ENCODE results near the gene SPAG6.

SPAG6 gene

DNA sequence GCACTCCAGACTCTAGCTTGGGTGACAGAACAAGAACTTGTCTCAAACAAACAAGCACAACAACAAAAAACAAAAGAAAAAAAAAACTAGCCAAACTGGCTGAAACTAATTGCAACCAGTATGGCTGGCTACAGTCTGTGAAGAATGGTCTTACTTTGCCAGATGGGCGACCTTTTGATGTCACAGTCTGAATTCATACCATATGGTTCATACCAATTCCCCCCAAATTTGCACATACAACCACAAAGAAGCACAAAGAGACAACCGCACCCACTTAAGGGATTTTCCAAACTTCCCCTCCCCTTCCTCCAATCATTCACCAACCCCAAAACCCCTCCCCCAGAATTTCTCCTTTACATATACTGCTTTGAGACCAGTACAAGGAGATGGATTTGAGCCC lies 114.2 kb downstream of the SPAG6 start:
- H3K4me1 ChIP-seq (ENCODE audit: control insufficient read depth, insufficient read depth, low read length) = peaks cover 3% of the 10 kb centered on the region
- no peak overlapping the region for H3K27ac ChIP-seq (ENCODE audit: extremely low read depth, low read depth, low read length)
- POLR2A ChIA-PET = no interaction called here
- H3K36me3 ChIP-seq (ENCODE audit: control insufficient read depth in 2 of 2, insufficient read depth in 1 of 2, low read length in 2 of 2) = no peaks in the 10 kb centered on the region
- CTCF ChIA-PET = interaction anchor here (0.6 to 0.7 kb wide), 2 partner anchors 28 to 40 kb away, joined by 3 to 4 read pairs; no protein-coding TSS in a partner anchor
- H3K4me3 ChIP-seq (ENCODE audit: low read depth, low read length) = no peak overlapping the region
- no peaks in the 10 kb centered on the region for H3K9me3 ChIP-seq (ENCODE audit: control insufficient read depth, insufficient read depth, low read depth, low read length)
- TF ChIP-seq ZNF768 (tag by site-specific recombination; IDR thresholded peaks at IDR 0.05) (no peak), PRDM2 (tag by site-specific recombination; IDR thresholded peaks at IDR 0.05; ENCODE audit: borderline replicate concordance) (no peak), SCRT2 (tag by site-specific recombination; IDR thresholded peaks at IDR 0.05) (no peak), ZNF155 (tag by site-specific recombination; IDR thresholded peaks at IDR 0.05) (no peak)

GRCh38 chr10:22460101-22460500 lies 114.8 kb downstream of the SPAG6 start:
- no peaks in the 10 kb centered on the region for H3K4me1 ChIP-seq (ENCODE audit: control insufficient read depth, insufficient read depth, low read length)
- H3K4me3 ChIP-seq (ENCODE audit: low read depth, low read length) = no peak overlapping the region
- no peaks in the 10 kb centered on the region for H3K36me3 ChIP-seq (ENCODE audit: control insufficient read depth in 2 of 2, insufficient read depth in 1 of 2, low read length in 2 of 2)
- H3K9me3 ChIP-seq (ENCODE audit: control insufficient read depth, insufficient read depth, low read depth, low read length) = no peaks in the 10 kb centered on the region
- POLR2A ChIA-PET = no interaction called here
- no peak overlapping the region for H3K27ac ChIP-seq (ENCODE audit: extremely low read depth, low read depth, low read length)
- TF ChIP-seq ZNF670 (tag by site-specific recombination; IDR thresholded peaks at IDR 0.05; ENCODE audit: low read depth) = no peak
- no peak for TF ChIP-seq ZNF311 (tag by site-specific recombination; IDR thresholded peaks at IDR 0.05; ENCODE audit: borderline replicate concordance)
- TF ChIP-seq ZNF677 (tag by site-specific recombination; IDR thresholded peaks at IDR 0.05) = no peak
- no peak for TF ChIP-seq ELK4 (IDR thresholded peaks at IDR 0.05; ENCODE audit: borderline replicate concordance, low read depth, low read length)
- no peak for TF ChIP-seq BCL11A (tag by site-specific recombination; IDR thresholded peaks at IDR 0.05; ENCODE audit: low read depth)
- no peak for TF ChIP-seq ZBTB7A (tag by site-specific recombination; IDR thresholded peaks at IDR 0.05; ENCODE audit: low read depth)
- TF ChIP-seq ZXDB (tag by site-specific recombination; IDR thresholded peaks at IDR 0.05) = no peak
- TF ChIP-seq ZNF626 (tag by site-specific recombination; IDR thresholded peaks at IDR 0.05) = no peak
- TF ChIP-seq GLI4 (tag by site-specific recombination; IDR thresholded peaks at IDR 0.05) = no peak
- no peak for TF ChIP-seq ZSCAN16 (tag by site-specific recombination; IDR thresholded peaks at IDR 0.05)
- no peak for TF ChIP-seq SP3 (tag by site-specific recombination; IDR thresholded peaks at IDR 0.05)
- no peak for TF ChIP-seq ZNF2 (tag by site-specific recombination; IDR thresholded peaks at IDR 0.05)
- no peak for TF ChIP-seq ZNF174 (tag by site-specific recombination; IDR thresholded peaks at IDR 0.05)
- no peak for TF ChIP-seq ZBTB8A (tag by site-specific recombination; IDR thresholded peaks at IDR 0.05)
- no peak for TF ChIP-seq ZNF121 (tag by site-specific recombination; IDR thresholded peaks at IDR 0.05)
- CTCF ChIA-PET = interaction anchor here (0.6 to 0.7 kb wide), 2 partner anchors 27 to 39 kb away, joined by 3 to 4 read pairs; no protein-coding TSS in a partner anchor

All from HEK293 (cell line).